ENCODE results near the gene EXOG. TPM values are rescaled to one million over a fixed set of nuclear protein-coding genes. Genes with fewer than 3 reads are reported as not detected.

EXOG gene
- total and polyA plus RNA-seq, 2 donors (not counting 1 experiment from before 2014, with no cell fraction given): 14.2 to 16.4 TPM

- H3K79me2 ChIP-seq (ENCODE audit: control insufficient read depth, insufficient read depth, low read length): no peaks in the 10 kb centered on the region
- H3K4me2 ChIP-seq (ENCODE audit: extremely low read depth, insufficient read depth, low read length): no peak overlapping the region
- no peak for DNase-seq (ENCODE audit: low read depth in 2 of 2)
- TF ChIP-seq EZH2 (IDR thresholded peaks at IDR 0.05; ENCODE audit: low read length, missing control alignments) (no peak), CTCF (conservative IDR thresholded peaks at IDR 0.05 in 1 of 2, IDR thresholded peaks at IDR 0.05 in 1 of 2; ENCODE audit: low read depth in 1 of 2, low read length in 2 of 2) (no peak)
- H3K36me3 ChIP-seq (ENCODE audit: control insufficient read depth, insufficient read depth, low read length): no peaks in the 10 kb centered on the region
- H3K4me3 ChIP-seq (replicated peaks in 1 of 4; ENCODE audit: control extremely low read depth in 1 of 4, insufficient read depth in 1 of 4, low read depth in 3 of 4, low read length in 4 of 4): no peak overlapping the region
- peaks cover 3% of the 10 kb centered on the region for H3K4me1 ChIP-seq (ENCODE audit: control insufficient read depth, extremely low read depth, insufficient read depth, low read length)
- H3K27ac ChIP-seq (ENCODE audit: insufficient read depth, low read length): no peak overlapping the region
- no peak overlapping the region for H3K9ac ChIP-seq (ENCODE audit: insufficient read depth, low read length)
- no peaks in the 10 kb centered on the region for H3K9me3 ChIP-seq (ENCODE audit: control insufficient read depth, insufficient read depth, low read depth, low read length)
- no peak overlapping the region for H2AFZ ChIP-seq (ENCODE audit: low read length)
- H3K27me3 ChIP-seq (ENCODE audit: control insufficient read depth, insufficient read depth, low read length): no peaks in the 10 kb centered on the region
- H4K20me1 ChIP-seq (ENCODE audit: control insufficient read depth, extremely low read depth, insufficient read depth, low read length): no peaks in the 10 kb centered on the region
Measured at GRCh38 chr3:38538773-38539353, 42.7 kb downstream of the EXOG start.

GRCh38 chr3:38541806-38542205, 45.7 kb downstream of the EXOG start:
- Histone ChIP-seq H3K4me2 (ENCODE audit: extremely low read depth, insufficient read depth, low read length) (no peak overlapping the region), H3K79me2 (ENCODE audit: control insufficient read depth, insufficient read depth, low read length) (no peaks in the 10 kb centered on the region), H2AFZ (ENCODE audit: low read length) (no peak overlapping the region), H3K9me3 (ENCODE audit: control insufficient read depth, insufficient read depth, low read depth, low read length) (no peaks in the 10 kb centered on the region), H4K20me1 (ENCODE audit: control insufficient read depth, extremely low read depth, insufficient read depth, low read length) (no peaks in the 10 kb centered on the region), H3K27me3 (ENCODE audit: control insufficient read depth, insufficient read depth, low read length) (peaks cover 4% of the 10 kb centered on the region), H3K4me1 (ENCODE audit: control insufficient read depth, extremely low read depth, insufficient read depth, low read length) (peaks cover 3% of the 10 kb centered on the region), H3K4me3 (replicated peaks in 1 of 4; ENCODE audit: control extremely low read depth in 1 of 4, insufficient read depth in 1 of 4, low read depth in 3 of 4, low read length in 4 of 4) (no peak overlapping the region), H3K9ac (ENCODE audit: insufficient read depth, low read length) (no peak overlapping the region), H3K36me3 (ENCODE audit: control insufficient read depth, insufficient read depth, low read length) (no peaks in the 10 kb centered on the region), H3K27ac (ENCODE audit: insufficient read depth, low read length) (no peak overlapping the region)
- no peak for DNase-seq (ENCODE audit: low read depth in 2 of 2)
- TF ChIP-seq CTCF (conservative IDR thresholded peaks at IDR 0.05 in 1 of 2, IDR thresholded peaks at IDR 0.05 in 1 of 2; ENCODE audit: low read depth in 1 of 2, low read length in 2 of 2): no peak
- TF ChIP-seq EZH2 (IDR thresholded peaks at IDR 0.05; ENCODE audit: low read length, missing control alignments): no peak

GRCh38 chr3:38542401-38543298, 46.5 kb downstream of the EXOG start:
- no peak overlapping the region for H3K4me3 ChIP-seq (replicated peaks in 1 of 4; ENCODE audit: control extremely low read depth in 1 of 4, insufficient read depth in 1 of 4, low read depth in 3 of 4, low read length in 4 of 4)
- H3K36me3 ChIP-seq (ENCODE audit: control insufficient read depth, insufficient read depth, low read length): no peaks in the 10 kb centered on the region
- no peaks in the 10 kb centered on the region for H3K79me2 ChIP-seq (ENCODE audit: control insufficient read depth, insufficient read depth, low read length)
- no peaks in the 10 kb centered on the region for H3K9me3 ChIP-seq (ENCODE audit: control insufficient read depth, insufficient read depth, low read depth, low read length)
- peaks cover 3% of the 10 kb centered on the region for H3K4me1 ChIP-seq (ENCODE audit: control insufficient read depth, extremely low read depth, insufficient read depth, low read length)
- H4K20me1 ChIP-seq (ENCODE audit: control insufficient read depth, extremely low read depth, insufficient read depth, low read length): no peaks in the 10 kb centered on the region
- H3K27me3 ChIP-seq (ENCODE audit: control insufficient read depth, insufficient read depth, low read length): peaks cover 4% of the 10 kb centered on the region
- H3K27ac ChIP-seq (ENCODE audit: insufficient read depth, low read length): no peak overlapping the region
- H3K9ac ChIP-seq (ENCODE audit: insufficient read depth, low read length): no peak overlapping the region
- no peak overlapping the region for H2AFZ ChIP-seq (ENCODE audit: low read length)
- TF ChIP-seq EZH2 (IDR thresholded peaks at IDR 0.05; ENCODE audit: low read length, missing control alignments) (no peak), CTCF (conservative IDR thresholded peaks at IDR 0.05 in 1 of 2, IDR thresholded peaks at IDR 0.05 in 1 of 2; ENCODE audit: low read depth in 1 of 2, low read length in 2 of 2) (no peak)
- DNase-seq (ENCODE audit: low read depth in 2 of 2): peak in 1 of 2 donors; percentile 4
- H3K4me2 ChIP-seq (ENCODE audit: extremely low read depth, insufficient read depth, low read length): no peak overlapping the region

Measured in fibroblast of lung (primary cell).